ENCODE results near the gene PTPRM.

DNA sequence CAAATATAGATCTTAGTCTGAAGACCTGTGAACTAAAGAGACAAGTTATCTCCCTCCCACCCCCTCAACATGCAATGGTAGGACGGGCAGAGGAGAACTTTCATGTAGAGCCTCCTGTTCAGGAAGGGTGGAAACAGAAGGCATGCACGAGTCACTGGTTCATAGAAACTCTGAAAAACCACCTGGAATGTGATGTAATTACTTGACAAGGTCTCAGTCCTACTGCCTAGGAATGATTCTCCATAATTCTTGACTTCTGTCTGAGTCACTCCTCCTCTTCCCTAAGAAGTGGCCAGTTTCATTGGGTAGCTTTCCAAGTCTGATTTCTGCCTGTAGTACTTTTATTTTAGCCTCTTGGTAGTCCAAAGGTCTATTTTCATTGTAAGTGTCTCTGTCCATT lies 277.3 kb downstream of the PTPRM start:
- TF ChIP-seq, protein P1, sequence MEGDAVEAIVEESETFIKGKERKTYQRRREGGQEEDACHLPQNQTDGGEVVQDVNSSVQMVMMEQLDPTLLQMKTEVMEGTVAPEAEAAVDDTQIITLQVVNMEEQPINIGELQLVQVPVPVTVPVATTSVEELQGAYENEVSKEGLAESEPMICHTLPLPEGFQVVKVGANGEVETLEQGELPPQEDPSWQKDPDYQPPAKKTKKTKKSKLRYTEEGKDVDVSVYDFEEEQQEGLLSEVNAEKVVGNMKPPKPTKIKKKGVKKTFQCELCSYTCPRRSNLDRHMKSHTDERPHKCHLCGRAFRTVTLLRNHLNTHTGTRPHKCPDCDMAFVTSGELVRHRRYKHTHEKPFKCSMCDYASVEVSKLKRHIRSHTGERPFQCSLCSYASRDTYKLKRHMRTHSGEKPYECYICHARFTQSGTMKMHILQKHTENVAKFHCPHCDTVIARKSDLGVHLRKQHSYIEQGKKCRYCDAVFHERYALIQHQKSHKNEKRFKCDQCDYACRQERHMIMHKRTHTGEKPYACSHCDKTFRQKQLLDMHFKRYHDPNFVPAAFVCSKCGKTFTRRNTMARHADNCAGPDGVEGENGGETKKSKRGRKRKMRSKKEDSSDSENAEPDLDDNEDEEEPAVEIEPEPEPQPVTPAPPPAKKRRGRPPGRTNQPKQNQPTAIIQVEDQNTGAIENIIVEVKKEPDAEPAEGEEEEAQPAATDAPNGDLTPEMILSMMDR (IDR thresholded peaks at IDR 0.05) = no peak
- TF ChIP-seq POLR2A (IDR thresholded peaks at IDR 0.05) = no peak
- no peak for TF ChIP-seq POLR2AphosphoS5 (IDR thresholded peaks at IDR 0.05)
- TF ChIP-seq EP300 (IDR thresholded peaks at IDR 0.05) = no peak

Measured in sigmoid colon (tissue), 4 donors.